Endothelial cell of umbilical vein (primary cell): ENCODE data around the gene AP2A2. TPM values are rescaled to one million over a fixed set of nuclear protein-coding genes. Genes with fewer than 3 reads are reported as not detected.

Source experiments
- BruUV-seq: library from RNA; stranded (reverse); fragments of 400-500 nt; replicated peaks from 2 replicates; lab custom pipeline; 2021; lab: Mats Ljungman, UMichigan
- CTCF ChIA-PET: fragments of 300-600, 350-600 bp; sonication (Branson Sonifier 250); formaldehyde crosslinking; loops from one replicate; lab custom pipeline; 2021; ENCODE audit warnings: antibody characterized with exemption, inconsistent platforms; lab: Charles Lee
- POLR2A ChIA-PET: fragments of 300-600, 350-600 bp; sonication (Branson Sonifier 250); formaldehyde crosslinking; loops from one replicate; lab custom pipeline; 2021; ENCODE audit warnings: antibody characterized with exemption, inconsistent platforms; lab: Charles Lee
- DNase-seq: peaks from one replicate; pipeline ENCODE4 v3.0.0-alpha.2; 2011; ENCODE audit warnings: low read depth, low spot score
- FAIRE-seq: peaks from 2 replicates; lab custom pipeline; 2011; peaks lifted over from hg19 to GRCh38; lab: Jason Lieb, UNC
- H2AFZ ChIP-seq: 2 replicates; pipeline ENCODE4 v1.6.0; 2012; ENCODE audit warnings: low read depth, low read length, control low read depth, inconsistent platforms
- H3K27ac ChIP-seq: 2 replicates; pipeline ENCODE4 v1.5.1; 2011; ENCODE audit warnings: low read depth, mild to moderate bottlenecking, control low read depth, low read length, moderate library complexity; ENCODE audit not compliant: insufficient read depth
- H3K27me3 ChIP-seq, 2 experiments: 2 replicates each; pipeline versions ENCODE4 v1.6.0 to v1.6.1; 2011; ENCODE audit warnings: low read length in 2 of 2, mixed read lengths in 1 of 2; ENCODE audit not compliant: control insufficient read depth in 2 of 2, insufficient read depth in 2 of 2
- H3K36me3 ChIP-seq, 2 experiments: 2 replicates in 1 of 2; 3 replicates in 1 of 2; pipeline ENCODE4 v1.5.1; 2011; ENCODE audit warnings: low read length in 2 of 2, mild to moderate bottlenecking in 1 of 2, moderate library complexity in 1 of 2; ENCODE audit not compliant: control insufficient read depth in 2 of 2, insufficient read depth in 2 of 2; ENCODE audit errors: extremely low read depth in 1 of 2
- H3K4me1 ChIP-seq: 3 replicates; pipeline ENCODE4 v1.5.1; 2011; ENCODE audit warnings: mild to moderate bottlenecking, low read length; ENCODE audit not compliant: control insufficient read depth, insufficient read depth; ENCODE audit errors: extremely low read depth
- H3K4me2 ChIP-seq: 2 replicates; pipeline ENCODE4 v1.6.1; 2011; ENCODE audit warnings: low read length, control low read depth, mixed read lengths; ENCODE audit not compliant: insufficient read depth
- H3K4me3 ChIP-seq, 3 experiments: fragments of 200-600 bp in 1 of 3; sonication (generic), shearing (Covaris generic) in 1 of 3; replicated peaks in 1 of 3; 2 replicates each; pipeline ENCODE4 v1.5.1; 2011 to 2016; ENCODE audit warnings: control low read depth in 3 of 3, low read length in 3 of 3, mild to moderate bottlenecking in 2 of 3, inconsistent platforms in 1 of 3, low read depth in 1 of 3, moderate library complexity in 1 of 3; ENCODE audit not compliant: insufficient read depth in 1 of 3
- H3K79me2 ChIP-seq: 2 replicates; pipeline ENCODE4 v1.6.0; 2012; ENCODE audit warnings: low read length, inconsistent platforms; ENCODE audit not compliant: control insufficient read depth, insufficient read depth
- H3K9ac ChIP-seq: replicated peaks from 2 replicates; pipeline ENCODE3; 2011; ENCODE audit warnings: low read length, control low read depth; ENCODE audit not compliant: insufficient read depth; ENCODE audit errors: extremely low read depth
- H3K9me1 ChIP-seq: replicated peaks from 3 replicates; pipeline ENCODE4 v1.6.0; 2011; ENCODE audit warnings: mild to moderate bottlenecking, low read length; ENCODE audit not compliant: control insufficient read depth, insufficient read depth; ENCODE audit errors: extremely low read depth
- H3K9me3 ChIP-seq: replicated peaks from 2 replicates; pipeline ENCODE4 v1.5.1; 2012; ENCODE audit warnings: low read length, inconsistent platforms; ENCODE audit not compliant: control insufficient read depth, insufficient read depth
- H4K20me1 ChIP-seq: replicated peaks from 2 replicates; pipeline ENCODE3; 2011; ENCODE audit warnings: mild to moderate bottlenecking, low read length; ENCODE audit not compliant: control insufficient read depth, insufficient read depth; ENCODE audit errors: extremely low read depth
- CTCF ChIP-seq, 2 donors: IDR thresholded peaks; 1 replicate in 1 of 2; 2 replicates in 1 of 2; pipeline ENCODE4 v1.5.1; 2011; ENCODE audit warnings: low read length in 2 of 2, mild to moderate bottlenecking in 2 of 2, moderate library complexity in 2 of 2, control low read depth in 1 of 2, inconsistent platforms in 1 of 2, low read depth in 1 of 2; ENCODE audit not compliant: insufficient read depth in 1 of 2; ENCODE audit errors: extremely low read depth in 1 of 2
- EZH2 ChIP-seq: IDR thresholded peaks from 2 replicates; pipeline ENCODE4 v1.6.1; 2012; ENCODE audit warnings: borderline replicate concordance, low read depth, mild to moderate bottlenecking, moderate library complexity, low read length, inconsistent platforms; ENCODE audit not compliant: severe bottlenecking
- FOS ChIP-seq: IDR thresholded peaks from 2 replicates; pipeline ENCODE4 v1.6.1; 2011; ENCODE audit warnings: mild to moderate bottlenecking, low read length, moderate library complexity, borderline replicate concordance; ENCODE audit not compliant: insufficient read depth
- GATA2 ChIP-seq: IDR thresholded peaks from 2 replicates; pipeline ENCODE4 v1.7.0; 2011; ENCODE audit warnings: low read depth, mild to moderate bottlenecking, moderate library complexity, mixed read lengths, low read length; ENCODE audit not compliant: insufficient read length, insufficient read depth
- JUN ChIP-seq: IDR thresholded peaks from 2 replicates; pipeline ENCODE4 v1.6.1; 2011; ENCODE audit warnings: borderline replicate concordance, low read depth; ENCODE audit not compliant: insufficient read length, insufficient read depth
- MAX ChIP-seq: IDR thresholded peaks from 2 replicates; pipeline ENCODE4 v1.6.1; 2011; ENCODE audit not compliant: insufficient read depth, insufficient read length
- MYC ChIP-seq: IDR thresholded peaks from one replicate; pipeline ENCODE4 v1.6.1; 2011; ENCODE audit warnings: mild to moderate bottlenecking, low read depth, low read length
- POLR2A ChIP-seq: IDR thresholded peaks from 2 replicates; pipeline ENCODE4 v1.6.1; 2012; ENCODE audit warnings: low read depth, mild to moderate bottlenecking, control low read depth, low read length
- POLR2AphosphoS5 ChIP-seq: IDR thresholded peaks from 2 replicates; pipeline ENCODE4 v1.6.1; 2012; ENCODE audit warnings: low read depth, mild to moderate bottlenecking, control low read depth, low read length, moderate library complexity; ENCODE audit not compliant: insufficient read depth
- dilution Hi-C: fragments of 300-500 bp; cut with MboI; formaldehyde crosslinking; loops from one replicate; pipeline ENCODE4 v1.15.0; 2019; ENCODE audit warnings: low sequenced_read_pairs; ENCODE audit not compliant: extremely low pct_ligation_motif_present
- intact Hi-C: fragments of 100-400 bp; cut with micrococcal nuclease; formaldehyde crosslinking; loops from one replicate; pipeline ENCODE4 v1.10.0; 2022
- polyA plus RNA-seq, 4 experiments: library from polyadenylated mRNA; depleted of rRNA in 3 of 4; stranded (reverse) in 3 of 4; unstranded in 1 of 4; fragments of >200 nt; gene quantifications; 2 replicates each; pipeline versions ENCODE4 v1.2.1 to v1.2.3, GENCODE V29; 2011 to 2012; ENCODE audit warnings: missing spikeins in 1 of 4
- total RNA-seq: library from RNA; stranded (reverse); gene quantifications from 2 replicates; pipeline ENCODE4 v1.2.3, GENCODE V29; 2021

Gene AP2A2
- total and polyA plus RNA-seq, 2 donors (not counting 3 experiments of a cell fraction or from before 2014, with no cell fraction given) = 89.5 to 92.6 TPM

- Histone ChIP-seq H3K4me1 (no peaks in the 10 kb centered on the region), H3K9me3 (no peaks in the 10 kb centered on the region), H3K36me3 (no peaks in the 10 kb centered on the region), H3K27me3 (no peaks in the 10 kb centered on the region), H3K4me3 (no peak overlapping the region), H4K20me1 (no peaks in the 10 kb centered on the region), H2AFZ (no peak overlapping the region), H3K9me1 (no peaks in the 10 kb centered on the region), H3K79me2 (no peaks in the 10 kb centered on the region), H3K27ac (no peak overlapping the region), H3K4me2 (no peak overlapping the region), H3K9ac (no peak overlapping the region)
- ChIA-PET POLR2A (interaction anchor here (0.6 kb wide), 1 partner anchor 82 kb away, joined by 9 read pairs; no protein-coding TSS in a partner anchor), CTCF (no interaction called here)
- no peak for DNase-seq
- no peak for TF ChIP-seq MAX
- no peak for TF ChIP-seq CTCF (IDR thresholded peaks at IDR 0.05; ENCODE audit: extremely low read depth in 1 of 2, insufficient read depth in 1 of 2, low read depth in 1 of 2, low read length in 2 of 2)
- BruUV-seq = no TSS peak
- dilution Hi-C loops (no loop called here), intact Hi-C loops (no loop called here)
- peak; percentile 60 for FAIRE-seq
Measured at GRCh38 chr11:1018091-1018490, 92.4 kb downstream of the AP2A2 start.

- no peaks in the 10 kb centered on the region for H3K27me3 ChIP-seq
- H3K9me3 ChIP-seq = no peaks in the 10 kb centered on the region
- no peaks in the 10 kb centered on the region for H4K20me1 ChIP-seq
- DNase-seq (no peak), FAIRE-seq (no peak)
- H3K9ac ChIP-seq = no peak overlapping the region
- H3K79me2 ChIP-seq = no peaks in the 10 kb centered on the region
- ChIA-PET CTCF (no interaction called here), POLR2A (no interaction called here)
- no TSS peak for BruUV-seq
- intact Hi-C loops (no loop called here), dilution Hi-C loops (no loop called here)
- TF ChIP-seq MAX = no peak
- no peak for TF ChIP-seq JUN
- no peak for TF ChIP-seq FOS
- no peak for TF ChIP-seq CTCF (IDR thresholded peaks at IDR 0.05; ENCODE audit: extremely low read depth in 1 of 2, insufficient read depth in 1 of 2, low read depth in 1 of 2, low read length in 2 of 2)
- TF ChIP-seq EZH2 = no peak
- no peak for TF ChIP-seq POLR2AphosphoS5
- TF ChIP-seq POLR2A = no peak
- TF ChIP-seq MYC = no peak
- TF ChIP-seq GATA2 = no peak
- H3K4me2 ChIP-seq = no peak overlapping the region
- H3K4me3 ChIP-seq = no peak overlapping the region
- no peaks in the 10 kb centered on the region for H3K9me1 ChIP-seq
- H3K36me3 ChIP-seq = no peaks in the 10 kb centered on the region
- H3K4me1 ChIP-seq = no peaks in the 10 kb centered on the region
- no peak overlapping the region for H3K27ac ChIP-seq
- no peak overlapping the region for H2AFZ ChIP-seq
Measured at GRCh38 chr11:1019321-1019910, 93.7 kb downstream of the AP2A2 start.
